ENCODE data around the gene EXOC6. TPM values are rescaled to one million over a fixed set of nuclear protein-coding genes. Genes with fewer than 3 reads are reported as not detected.

EXOC6 gene
- total and polyA plus RNA-seq, 2 of the 13 experiments (the other 11 are each of a cell fraction or from before 2014, with no cell fraction given), result 22.2 to 29.2 TPM

DNA sequence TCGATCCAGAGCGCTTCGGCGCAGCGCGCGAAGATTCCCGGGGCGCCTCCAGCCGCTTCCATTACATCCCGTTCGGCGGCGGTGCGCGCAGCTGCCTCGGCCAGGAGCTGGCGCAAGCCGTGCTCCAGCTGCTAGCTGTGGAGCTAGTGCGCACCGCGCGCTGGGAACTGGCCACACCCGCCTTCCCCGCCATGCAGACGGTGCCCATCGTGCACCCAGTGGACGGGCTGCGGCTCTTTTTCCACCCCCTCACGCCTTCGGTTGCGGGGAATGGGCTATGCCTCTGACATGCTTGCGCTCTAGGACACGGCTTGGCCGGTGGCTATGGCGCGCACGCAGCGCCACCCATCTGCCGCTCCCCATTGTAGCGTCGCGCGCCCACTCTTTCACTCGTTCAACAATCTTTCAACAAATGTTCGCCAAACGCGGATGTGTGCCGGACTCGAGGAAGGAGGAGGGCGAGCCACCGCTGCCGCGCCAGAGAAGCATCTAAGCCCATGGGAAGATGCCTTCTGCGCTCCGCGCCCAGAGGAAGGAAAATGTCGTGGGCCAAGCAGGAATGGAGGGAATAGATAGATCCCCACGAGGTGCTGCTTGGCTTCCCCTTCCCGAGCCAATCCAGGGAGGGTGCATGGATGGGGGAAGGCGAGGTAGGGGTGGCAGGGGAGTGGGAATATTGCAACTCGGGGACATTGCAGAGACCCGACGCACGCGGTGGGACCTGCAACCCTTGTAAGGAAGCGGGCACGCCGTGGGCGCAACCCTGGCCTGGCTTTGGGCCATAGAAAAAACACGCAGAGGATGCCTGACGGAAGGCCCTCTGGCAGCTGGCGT lies 220.3 kb downstream of the EXOC6 start:
- Histone ChIP-seq H3K4me2 (ENCODE audit: low read depth, low read length) (no peak overlapping the region), H3K27ac (ENCODE audit: extremely low read length, insufficient read depth, low read length) (no peak overlapping the region), H3K27me3 (ENCODE audit: control insufficient read depth in 1 of 2, insufficient read depth in 2 of 2, low read length in 2 of 2) (peaks cover 7 to 40% of the 10 kb centered on the region in 2 experiments), H3K4me3 (replicated peaks in 1 of 3; ENCODE audit: insufficient read depth in 1 of 3, low read depth in 2 of 3, low read length in 3 of 3) (no peak overlapping the region), H3K4me1 (ENCODE audit: insufficient read depth, low read length) (peaks cover 23% of the 10 kb centered on the region), H3K9ac (ENCODE audit: insufficient read depth, low read depth, low read length) (no peak overlapping the region), H3K36me3 (replicated peaks in 1 of 2; ENCODE audit: control insufficient read depth in 1 of 2, insufficient read depth in 2 of 2, low read length in 2 of 2) (no peaks in the 10 kb centered on the region), H3K79me2 (ENCODE audit: insufficient read depth, low read length) (no peaks in the 10 kb centered on the region), H3K9me3 (ENCODE audit: low read length) (no peaks in the 10 kb centered on the region), H2AFZ (ENCODE audit: low read length) (no peak overlapping the region), H4K20me1 (ENCODE audit: insufficient read depth, low read length) (no peaks in the 10 kb centered on the region)
- 78% methylated on average over 41 of the region's 73 CpGs for WGBS (ENCODE audit: low lambda C conversion rate)
- TF ChIP-seq DPF2 (CRISPR knock-in tag; IDR thresholded peaks at IDR 0.05; ENCODE audit: borderline replicate concordance, low read depth), result no peak
- TF ChIP-seq AGO2 (optimal IDR thresholded peaks at IDR 0.05; ENCODE audit: low read depth, low read length), result peak; percentile 30
- ATAC-seq (no peak), DNase-seq (ENCODE audit: low spot score) (no peak), FAIRE-seq (no peak)
- in situ Hi-C loops (cut with HindIII; ENCODE audit: extremely low pct_ligation_motif_present, low pct_unique_long_range_greater_than_20kb), result no loop called here
- BruUV-seq (replicated peaks), result no TSS peak
- ChIA-PET POLR2A (no interaction called here), CTCF (ENCODE audit: low intra/inter-chr PET ratio, low total read pairs) (no interaction called here)
- intact Hi-C loops (cut with micrococcal nuclease; ENCODE audit: unreplicated experiment), result no loop called here

DNA sequence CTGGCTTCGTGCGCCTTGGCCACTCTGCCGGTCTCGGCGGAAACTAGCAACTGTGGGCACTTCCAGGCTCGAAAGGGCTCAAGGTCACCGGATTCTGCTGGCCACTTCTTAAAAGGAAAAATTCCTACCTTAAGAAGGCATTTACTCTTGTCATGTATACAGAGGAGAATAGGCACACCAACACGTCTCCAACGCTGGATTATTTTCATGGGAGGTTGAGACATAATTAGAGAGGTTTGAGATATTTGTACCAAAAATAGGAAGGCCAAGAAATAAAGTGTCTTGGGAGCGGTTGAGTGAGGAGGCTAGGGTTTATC lies 220.9 kb downstream of the EXOC6 start:
- DNase-seq (ENCODE audit: low spot score) (no peak), ATAC-seq (no peak), FAIRE-seq (no peak)
- H3K4me3 ChIP-seq (replicated peaks in 1 of 3; ENCODE audit: insufficient read depth in 1 of 3, low read depth in 2 of 3, low read length in 3 of 3), result no peak overlapping the region
- ChIA-PET POLR2A (no interaction called here), CTCF (ENCODE audit: low intra/inter-chr PET ratio, low total read pairs) (no interaction called here)
- no peaks in the 10 kb centered on the region for H3K9me3 ChIP-seq (ENCODE audit: low read length)
- H3K27me3 ChIP-seq (ENCODE audit: control insufficient read depth in 1 of 2, insufficient read depth in 2 of 2, low read length in 2 of 2), result peaks cover 7 to 43% of the 10 kb centered on the region in 2 experiments
- no peak overlapping the region for H2AFZ ChIP-seq (ENCODE audit: low read length)
- TF ChIP-seq FOXC1 (CRISPR knock-in tag; IDR thresholded peaks at IDR 0.05; ENCODE audit: borderline replicate concordance) (no peak), ETV5 (CRISPR knock-in tag; IDR thresholded peaks at IDR 0.05; ENCODE audit: borderline replicate concordance) (no peak), CBX5 (CRISPR knock-in tag; IDR thresholded peaks at IDR 0.05; ENCODE audit: borderline replicate concordance) (no peak), NR2F6 (IDR thresholded peaks at IDR 0.05) (no peak), NR2F6 (CRISPR knock-in tag; IDR thresholded peaks at IDR 0.05) (no peak), RAD21 (CRISPR knock-in tag; IDR thresholded peaks at IDR 0.05) (no peak), GFI1 (CRISPR knock-in tag; IDR thresholded peaks at IDR 0.05; ENCODE audit: borderline replicate concordance) (no peak), ZFP90 (CRISPR knock-in tag; IDR thresholded peaks at IDR 0.05; ENCODE audit: borderline replicate concordance) (no peak), ZNF749 (CRISPR knock-in tag; IDR thresholded peaks at IDR 0.05; ENCODE audit: borderline replicate concordance) (no peak), SP5 (CRISPR knock-in tag; IDR thresholded peaks at IDR 0.05; ENCODE audit: borderline replicate concordance, low read depth) (no peak), HNF4A (CRISPR knock-in tag; IDR thresholded peaks at IDR 0.05) (no peak), KMT2B (CRISPR knock-in tag; IDR thresholded peaks at IDR 0.05) (no peak), ZNF598 (CRISPR knock-in tag; IDR thresholded peaks at IDR 0.05; ENCODE audit: borderline replicate concordance) (no peak)
- TF ChIP-seq, protein P1, sequence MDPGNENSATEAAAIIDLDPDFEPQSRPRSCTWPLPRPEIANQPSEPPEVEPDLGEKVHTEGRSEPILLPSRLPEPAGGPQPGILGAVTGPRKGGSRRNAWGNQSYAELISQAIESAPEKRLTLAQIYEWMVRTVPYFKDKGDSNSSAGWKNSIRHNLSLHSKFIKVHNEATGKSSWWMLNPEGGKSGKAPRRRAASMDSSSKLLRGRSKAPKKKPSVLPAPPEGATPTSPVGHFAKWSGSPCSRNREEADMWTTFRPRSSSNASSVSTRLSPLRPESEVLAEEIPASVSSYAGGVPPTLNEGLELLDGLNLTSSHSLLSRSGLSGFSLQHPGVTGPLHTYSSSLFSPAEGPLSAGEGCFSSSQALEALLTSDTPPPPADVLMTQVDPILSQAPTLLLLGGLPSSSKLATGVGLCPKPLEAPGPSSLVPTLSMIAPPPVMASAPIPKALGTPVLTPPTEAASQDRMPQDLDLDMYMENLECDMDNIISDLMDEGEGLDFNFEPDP (CRISPR knock-in tag; conservative IDR thresholded peaks at IDR 0.05), result no peak
- H3K27ac ChIP-seq (ENCODE audit: extremely low read length, insufficient read depth, low read length), result no peak overlapping the region
- intact Hi-C loops (cut with micrococcal nuclease; ENCODE audit: unreplicated experiment) (no loop called here), in situ Hi-C loops (cut with HindIII; ENCODE audit: extremely low pct_ligation_motif_present, low pct_unique_long_range_greater_than_20kb) (no loop called here)
- H3K9ac ChIP-seq (ENCODE audit: insufficient read depth, low read depth, low read length), result no peak overlapping the region
- peaks cover 24% of the 10 kb centered on the region for H3K4me1 ChIP-seq (ENCODE audit: insufficient read depth, low read length)
- no peaks in the 10 kb centered on the region for H4K20me1 ChIP-seq (ENCODE audit: insufficient read depth, low read length)
- H3K79me2 ChIP-seq (ENCODE audit: insufficient read depth, low read length), result no peaks in the 10 kb centered on the region
- no TSS peak for BruUV-seq (replicated peaks)
- no peak overlapping the region for H3K4me2 ChIP-seq (ENCODE audit: low read depth, low read length)
- no peaks in the 10 kb centered on the region for H3K36me3 ChIP-seq (replicated peaks in 1 of 2; ENCODE audit: control insufficient read depth in 1 of 2, insufficient read depth in 2 of 2, low read length in 2 of 2)
- 80% methylated on average over 10 of the region's 10 CpGs for WGBS (ENCODE audit: low lambda C conversion rate)
